Breast epithelium (tissue), 4 donors: ENCODE data around the gene RUNDC1. TPM values are rescaled to one million over a fixed set of nuclear protein-coding genes. Genes with fewer than 3 reads are reported as not detected.

ENCODE experiments used
- DNase-seq, 2 donors: peaks; one replicate each; pipeline ENCODE4 v3.0.0-alpha.2; 2019; ENCODE audit warnings: low spot score in 2 of 2
- H3K27ac ChIP-seq, 2 donors: fragments of 200-600 bp; sonication (generic) in 1 of 2; one replicate each; pipeline ENCODE4 v1.5.1; 2016 to 2019; ENCODE audit warnings: mild to moderate bottlenecking in 1 of 2
- H3K27me3 ChIP-seq, 2 donors: fragments of 200-600 bp; sonication (generic) in 1 of 2; one replicate each; pipeline versions ENCODE4 v1.5.1 to v1.6.0; 2017 to 2019; ENCODE audit warnings: control low read depth in 1 of 2, mild to moderate bottlenecking in 1 of 2
- H3K36me3 ChIP-seq: fragments of 200-600 bp; one replicate; pipeline ENCODE4 v1.5.1; 2019
- H3K4me1 ChIP-seq, 2 donors: fragments of 200-600 bp; sonication (generic); one replicate each; pipeline ENCODE4 v1.5.1; 2016 to 2019; ENCODE audit warnings: control low read depth in 1 of 2
- H3K4me3 ChIP-seq, 3 donors: fragments of 200-600 bp; sonication (generic); 1 replicate in 2 of 3; 2 replicates in 1 of 3; pipeline ENCODE4 v1.5.1; 2016 to 2019; ENCODE audit warnings: mild to moderate bottlenecking in 3 of 3, moderate library complexity in 2 of 3
- H3K9me3 ChIP-seq, 2 donors: fragments of 200-600 bp; sonication (generic) in 1 of 2; one replicate each; pipeline ENCODE4 v1.5.1; 2016 to 2019; ENCODE audit warnings: control low read depth in 1 of 2
- CTCF ChIP-seq, 3 donors: fragments of 450-650 bp; IDR thresholded peaks; one replicate each; pipeline ENCODE4 v1.5.1; 2016 to 2017; ENCODE audit warnings: antibody characterized with exemption in 3 of 3, mild to moderate bottlenecking in 3 of 3, moderate library complexity in 3 of 3
- POLR2A ChIP-seq: fragments of 450-650 bp; IDR thresholded peaks from one replicate; pipeline ENCODE4 v1.6.1; 2016; ENCODE audit warnings: antibody characterized with exemption, mild to moderate bottlenecking, moderate library complexity
- POLR2AphosphoS5 ChIP-seq, 3 donors: sonication (generic); formaldehyde crosslinking; IDR thresholded peaks; one replicate each; pipeline ENCODE4 v1.6.1; 2017; ENCODE audit warnings: antibody characterized with exemption in 3 of 3
- intact Hi-C: fragments of 100-400 bp; cut with DNase I; formaldehyde crosslinking; loops from one replicate; pipeline ENCODE4 v1.15.1; 2023; ENCODE audit warnings: low total_unique reads
- total RNA-seq, 3 donors: library from RNA; depleted of rRNA; stranded (reverse); fragments of >200 nt; gene quantifications; one replicate each; pipeline ENCODE4 v1.1.0, GENCODE V29; 2016

The RUNDC1 gene
- total RNA-seq, 3 donors from 2014 or later, result 8.6 to 25.8 (median 22.3) TPM

DNA sequence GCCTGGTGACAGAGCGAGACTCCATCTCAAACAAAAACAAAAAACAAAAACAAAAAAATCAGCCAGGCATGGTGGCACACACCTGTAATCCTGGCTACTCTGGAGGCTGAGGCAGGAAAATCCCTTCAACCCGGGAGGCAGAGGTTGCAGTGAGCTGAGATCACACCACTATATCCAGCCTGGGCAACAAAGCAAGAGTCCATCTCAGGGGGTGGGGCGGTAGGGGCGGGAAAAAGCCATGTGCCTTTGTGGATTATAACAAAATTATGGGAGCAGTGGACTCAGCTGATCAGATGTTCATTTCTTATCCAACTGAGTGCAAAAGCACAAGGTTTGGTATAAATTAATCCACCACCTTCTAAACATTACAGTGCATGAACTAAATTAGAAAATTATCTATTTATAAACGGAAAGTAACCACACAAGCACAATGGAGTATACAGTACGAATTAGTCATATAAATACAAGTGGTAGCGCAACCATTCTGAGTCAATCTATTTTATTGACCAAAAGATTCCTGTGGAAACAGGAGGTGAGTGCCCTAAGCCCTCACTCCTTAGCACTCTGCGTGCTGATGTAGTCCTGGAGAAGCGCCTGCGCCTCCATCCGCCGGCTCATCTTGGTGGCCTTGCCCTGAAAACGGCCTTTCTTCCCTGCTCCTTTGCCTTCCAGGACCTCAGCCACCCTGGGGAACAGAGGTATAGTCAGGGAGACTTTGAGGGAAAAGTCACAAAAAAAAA lies 30.2 kb upstream of the RUNDC1 start:
- Histone ChIP-seq H3K4me1 (no peaks in the 10 kb centered on the region), H3K9me3 (no peaks in the 10 kb centered on the region), H3K36me3 (peaks cover 12% of the 10 kb centered on the region), H3K4me3 (no peak overlapping the region), H3K27me3 (no peaks in the 10 kb centered on the region), H3K27ac (no peak overlapping the region)
- intact Hi-C loops, result no loop called here
- no peak for TF ChIP-seq POLR2AphosphoS5 (IDR thresholded peaks at IDR 0.05)
- TF ChIP-seq CTCF (IDR thresholded peaks at IDR 0.05), result no peak
- no peak for TF ChIP-seq POLR2A
- no peak for DNase-seq

DNA sequence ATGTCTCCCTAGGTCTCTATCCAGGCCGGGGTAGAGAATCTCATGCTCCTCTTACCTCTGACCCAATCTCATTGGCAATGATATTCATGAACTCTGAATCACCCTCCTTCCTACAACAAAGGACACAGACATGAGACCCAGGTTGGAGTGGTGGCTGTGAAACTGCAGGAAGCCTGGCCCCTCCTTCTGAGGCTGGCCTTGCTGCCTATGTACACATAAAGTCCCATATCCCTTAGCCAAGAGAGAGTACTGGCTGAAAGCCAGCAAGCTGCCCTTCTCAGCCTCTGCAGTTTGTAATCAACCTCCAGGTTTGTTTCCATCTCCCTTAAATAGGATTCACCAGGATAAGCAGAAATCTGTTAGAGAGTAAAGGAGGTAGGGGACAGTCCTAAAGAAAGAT lies 26.7 kb upstream of the RUNDC1 start:
- Histone ChIP-seq H3K36me3 (peaks cover 12% of the 10 kb centered on the region), H3K27me3 (no peaks in the 10 kb centered on the region), H3K27ac (no peak overlapping the region), H3K4me3 (no peak overlapping the region), H3K9me3 (no peaks in the 10 kb centered on the region), H3K4me1 (no peaks in the 10 kb centered on the region)
- no peak for TF ChIP-seq CTCF (IDR thresholded peaks at IDR 0.05)
- no peak for TF ChIP-seq POLR2A
- no peak for TF ChIP-seq POLR2AphosphoS5 (IDR thresholded peaks at IDR 0.05)
- DNase-seq, result no peak
- intact Hi-C loops, result no loop called here

DNA sequence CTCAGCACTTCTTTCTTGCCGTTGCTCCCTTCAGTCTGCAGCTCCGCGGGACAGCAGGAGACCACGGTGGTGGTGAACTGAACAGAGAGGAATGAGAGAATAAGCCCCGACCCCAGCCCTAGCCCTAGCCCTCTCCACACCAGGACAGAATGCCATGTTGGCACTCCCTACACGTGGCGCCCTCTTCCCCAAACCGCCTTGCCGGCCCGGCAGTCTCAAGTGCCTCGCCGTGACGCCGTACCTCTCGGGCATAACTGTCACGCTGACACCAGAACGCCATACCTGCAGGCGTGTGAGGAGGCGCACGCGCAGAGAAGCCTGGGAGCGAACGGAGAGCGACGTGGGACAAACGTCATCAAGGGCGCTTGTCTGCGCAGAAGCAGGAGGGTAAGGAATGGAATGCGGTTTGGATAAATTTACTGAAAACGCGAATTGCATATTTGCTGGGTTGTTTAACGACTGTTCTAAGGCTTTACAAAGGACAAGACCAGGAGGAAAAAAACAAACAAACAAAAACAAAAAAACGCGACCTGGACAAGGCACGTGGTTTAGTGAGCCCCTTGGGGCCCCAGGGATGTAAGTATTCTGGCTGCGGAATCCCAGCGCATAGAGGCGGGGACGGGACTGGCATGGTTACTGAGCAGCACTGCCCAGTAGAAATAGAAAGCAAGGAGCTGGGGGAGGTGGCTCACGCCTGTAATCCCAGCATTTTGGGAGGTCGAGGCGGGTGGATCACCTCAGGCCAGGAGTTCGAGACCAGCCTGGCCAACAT lies 16.0 kb upstream of the RUNDC1 start, which contains the start of gene AARSD1:
AARSD1 (minus strand) TSS at position 294 of the 772 bp plus-strand sequence; CDS start at position 280, 14 bp downstream.
- no peaks in the 10 kb centered on the region for H3K36me3 ChIP-seq
- no peak for TF ChIP-seq CTCF (IDR thresholded peaks at IDR 0.05)
- TF ChIP-seq POLR2AphosphoS5 (IDR thresholded peaks at IDR 0.05), result peak; percentile 84 to 94 (median 91)
- TF ChIP-seq POLR2A, result peak; percentile 62
- DNase-seq, result peak; percentile 87 to 90
- peak within 1 kb of the TSS; percentile 82 to 90 for H3K27ac ChIP-seq
- H3K27me3 ChIP-seq, result no peaks in the 10 kb centered on the region
- intact Hi-C loops, result no loop called here
- H3K4me3 ChIP-seq, result peak within 1 kb of the TSS; percentile 60 to 79 (median 71)
- peaks cover 0 to 6% of the 10 kb centered on the region in 2 donors for H3K4me1 ChIP-seq
- H3K9me3 ChIP-seq, result no peaks in the 10 kb centered on the region

DNA sequence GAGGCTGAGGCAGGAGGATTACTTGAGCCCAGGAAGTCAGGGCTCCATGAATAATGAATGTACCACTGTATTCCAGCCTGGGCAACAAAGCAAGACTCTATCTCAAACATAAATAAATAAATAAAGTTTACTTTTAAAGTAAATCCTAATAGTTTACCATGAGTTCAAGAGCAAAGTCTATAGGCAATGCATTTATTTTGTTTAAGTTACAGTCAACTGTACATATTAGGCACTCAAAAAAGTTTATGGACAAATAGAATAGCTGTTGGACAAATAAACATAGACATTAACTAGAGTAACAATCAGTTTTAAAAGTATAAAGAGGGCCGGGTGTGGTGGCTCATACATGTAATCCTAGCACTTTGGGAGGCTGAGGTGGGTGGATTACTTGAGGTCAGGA lies 12.4 kb upstream of the RUNDC1 start:
- no peaks in the 10 kb centered on the region for H3K27me3 ChIP-seq
- intact Hi-C loops, result no loop called here
- no peaks in the 10 kb centered on the region for H3K9me3 ChIP-seq
- no peak overlapping the region for H3K27ac ChIP-seq
- H3K36me3 ChIP-seq, result no peaks in the 10 kb centered on the region
- no peak overlapping the region for H3K4me3 ChIP-seq
- TF ChIP-seq POLR2A, result no peak
- TF ChIP-seq CTCF (IDR thresholded peaks at IDR 0.05), result no peak
- TF ChIP-seq POLR2AphosphoS5 (IDR thresholded peaks at IDR 0.05), result no peak
- DNase-seq, result no peak
- H3K4me1 ChIP-seq, result peaks cover 0 to 6% of the 10 kb centered on the region in 2 donors
